22Rv1 (cell line): ENCODE measurements around the gene FOXP1.

Experiments
- CTCF ChIP-seq: fragments of 450-650 bp; IDR thresholded peaks from 2 replicates; pipeline ENCODE4 v1.5.1; 2017; ENCODE audit warnings: mild to moderate bottlenecking
- ZFX ChIP-seq: fragments of 450-650 bp; IDR thresholded peaks from 2 replicates; pipeline ENCODE4 v1.6.1; 2017; ENCODE audit warnings: antibody characterized with exemption, borderline replicate concordance

GRCh38 chr3:71413572-71413971, 170.0 kb downstream of the FOXP1 start:
- TF ChIP-seq CTCF (no peak), ZFX (no peak)
